Neuron (in vitro differentiated cells): ENCODE measurements around the gene FBXO44.

Experiments
- H2AFZ ChIP-seq: one replicate; pipeline ENCODE4 v1.6.1; 2013; ENCODE audit warnings: low read depth, mild to moderate bottlenecking, inconsistent platforms, low read length, moderate library complexity
- H3K27me3 ChIP-seq: one replicate; pipeline ENCODE4 v1.6.1; 2013; ENCODE audit warnings: low read length; ENCODE audit not compliant: insufficient read depth
- H3K36me3 ChIP-seq: one replicate; pipeline ENCODE4 v1.6.1; 2013; ENCODE audit warnings: low read length; ENCODE audit not compliant: insufficient read depth
- H3K4me1 ChIP-seq: one replicate; pipeline ENCODE4 v1.6.1; 2013; ENCODE audit warnings: low read length; ENCODE audit not compliant: insufficient read depth
- H3K4me3 ChIP-seq: 2 replicates; pipeline ENCODE4 v1.5.1; 2013; ENCODE audit warnings: mild to moderate bottlenecking, low read length, moderate library complexity
- H3K9me3 ChIP-seq: one replicate; pipeline ENCODE4 v1.6.1; 2013; ENCODE audit warnings: low read length

Gene FBXO44

GRCh38 chr1:11675325-11675724, 20.6 kb downstream of the FBXO44 start:
- Histone ChIP-seq H3K4me3 (no peak overlapping the region), H3K4me1 (peaks cover 5% of the 10 kb centered on the region), H3K36me3 (peaks cover 69% of the 10 kb centered on the region), H2AFZ (no peak overlapping the region), H3K9me3 (no peaks in the 10 kb centered on the region), H3K27me3 (no peaks in the 10 kb centered on the region)

GRCh38 chr1:11676386-11677103, 21.9 kb downstream of the FBXO44 start:
- H3K9me3 ChIP-seq: no peaks in the 10 kb centered on the region
- H3K36me3 ChIP-seq: peaks cover 60% of the 10 kb centered on the region
- peaks cover 8% of the 10 kb centered on the region for H3K4me1 ChIP-seq
- no peak overlapping the region for H3K4me3 ChIP-seq
- H2AFZ ChIP-seq: no peak overlapping the region
- H3K27me3 ChIP-seq: no peaks in the 10 kb centered on the region

GRCh38 chr1:11678442-11678841, 23.8 kb downstream of the FBXO44 start:
- Histone ChIP-seq H3K27me3 (no peaks in the 10 kb centered on the region), H3K4me3 (no peak overlapping the region), H3K9me3 (no peaks in the 10 kb centered on the region), H3K4me1 (peaks cover 25% of the 10 kb centered on the region), H2AFZ (no peak overlapping the region), H3K36me3 (peaks cover 43% of the 10 kb centered on the region)

GRCh38 chr1:11680270-11681070, 25.8 kb downstream of the FBXO44 start:
- peak overlapping the region; percentile 89 for H3K4me3 ChIP-seq
- no peaks in the 10 kb centered on the region for H3K27me3 ChIP-seq
- no peak overlapping the region for H2AFZ ChIP-seq
- H3K4me1 ChIP-seq: peaks cover 25% of the 10 kb centered on the region
- H3K9me3 ChIP-seq: no peaks in the 10 kb centered on the region
- peaks cover 29% of the 10 kb centered on the region for H3K36me3 ChIP-seq

- H3K27me3 ChIP-seq: no peaks in the 10 kb centered on the region
- peak within 1 kb of the TSS; percentile 89 for H3K4me3 ChIP-seq
- H2AFZ ChIP-seq: no peak within 1 kb of the TSS
- H3K9me3 ChIP-seq: no peaks in the 10 kb centered on the region
- H3K36me3 ChIP-seq: peaks cover 22% of the 10 kb centered on the region
- peaks cover 25% of the 10 kb centered on the region for H3K4me1 ChIP-seq
These were observed 26.5 kb downstream of the FBXO44 start, which contains the start of gene MAD2L2 for GRCh38 chr1:11681071-11681771. Gene MAD2L2 (minus strand): TSS chr1:11681148. CDS start chr1:11680601, 547 bp downstream.

- peak overlapping the region; percentile 89 for H3K4me3 ChIP-seq
These were observed 27.7 kb downstream of the FBXO44 start for GRCh38 chr1:11682287-11682771.

GRCh38 chr1:11682799-11683198, 28.1 kb downstream of the FBXO44 start:
- Histone ChIP-seq H3K27me3 (no peaks in the 10 kb centered on the region), H3K4me1 (peaks cover 25% of the 10 kb centered on the region), H3K9me3 (no peaks in the 10 kb centered on the region), H2AFZ (no peak overlapping the region), H3K36me3 (peaks cover 8% of the 10 kb centered on the region), H3K4me3 (no peak overlapping the region)

More at GRCh38 chr1:11682287-11682771, 27.7 kb downstream of the FBXO44 start:
- Histone ChIP-seq H2AFZ (no peak overlapping the region), H3K27me3 (no peaks in the 10 kb centered on the region), H3K9me3 (no peaks in the 10 kb centered on the region), H3K4me1 (peaks cover 25% of the 10 kb centered on the region), H3K36me3 (peaks cover 11% of the 10 kb centered on the region)

- Histone ChIP-seq H3K9me3 (no peaks in the 10 kb centered on the region), H3K27me3 (no peaks in the 10 kb centered on the region), H3K36me3 (peaks cover 3% of the 10 kb centered on the region), H3K4me1 (peaks cover 24% of the 10 kb centered on the region), H2AFZ (no peak overlapping the region), H3K4me3 (no peak overlapping the region)
These were observed 29.4 kb downstream of the FBXO44 start for GRCh38 chr1:11684070-11684469.

GRCh38 chr1:11685210-11685752, 30.6 kb downstream of the FBXO44 start:
- H2AFZ ChIP-seq: no peak overlapping the region
- no peaks in the 10 kb centered on the region for H3K27me3 ChIP-seq
- peaks cover 30% of the 10 kb centered on the region for H3K4me1 ChIP-seq
- peaks cover 3% of the 10 kb centered on the region for H3K36me3 ChIP-seq
- no peaks in the 10 kb centered on the region for H3K9me3 ChIP-seq
- no peak overlapping the region for H3K4me3 ChIP-seq

- H2AFZ ChIP-seq: no peak overlapping the region
- H3K4me1 ChIP-seq: peaks cover 28% of the 10 kb centered on the region
- no peaks in the 10 kb centered on the region for H3K27me3 ChIP-seq
- peaks cover 3% of the 10 kb centered on the region for H3K36me3 ChIP-seq
- H3K9me3 ChIP-seq: no peaks in the 10 kb centered on the region
- no peak overlapping the region for H3K4me3 ChIP-seq
These were observed 33.8 kb downstream of the FBXO44 start for GRCh38 chr1:11688506-11688905.

GRCh38 chr1:11690397-11691301, 36.0 kb downstream of the FBXO44 start:
- Histone ChIP-seq H3K36me3 (peaks cover 6% of the 10 kb centered on the region), H2AFZ (no peak overlapping the region), H3K27me3 (no peaks in the 10 kb centered on the region), H3K4me3 (peak overlapping the region; percentile 60), H3K9me3 (no peaks in the 10 kb centered on the region), H3K4me1 (peaks cover 33% of the 10 kb centered on the region)
